T1000 (cell line): ENCODE measurements around the gene TBX10.
"Not testable (repeated sequence)": the region's sequence is repeated elsewhere in the genome, so short reads cannot be mapped to it uniquely, and the experiment has no call there.

ENCODE experiments used
- DNase-seq: peaks from one replicate; lab custom pipeline; 2025; ENCODE audit warnings: mixed read lengths; lab: John Stamatoyannopoulos, UW

TBX10 gene

DNA sequence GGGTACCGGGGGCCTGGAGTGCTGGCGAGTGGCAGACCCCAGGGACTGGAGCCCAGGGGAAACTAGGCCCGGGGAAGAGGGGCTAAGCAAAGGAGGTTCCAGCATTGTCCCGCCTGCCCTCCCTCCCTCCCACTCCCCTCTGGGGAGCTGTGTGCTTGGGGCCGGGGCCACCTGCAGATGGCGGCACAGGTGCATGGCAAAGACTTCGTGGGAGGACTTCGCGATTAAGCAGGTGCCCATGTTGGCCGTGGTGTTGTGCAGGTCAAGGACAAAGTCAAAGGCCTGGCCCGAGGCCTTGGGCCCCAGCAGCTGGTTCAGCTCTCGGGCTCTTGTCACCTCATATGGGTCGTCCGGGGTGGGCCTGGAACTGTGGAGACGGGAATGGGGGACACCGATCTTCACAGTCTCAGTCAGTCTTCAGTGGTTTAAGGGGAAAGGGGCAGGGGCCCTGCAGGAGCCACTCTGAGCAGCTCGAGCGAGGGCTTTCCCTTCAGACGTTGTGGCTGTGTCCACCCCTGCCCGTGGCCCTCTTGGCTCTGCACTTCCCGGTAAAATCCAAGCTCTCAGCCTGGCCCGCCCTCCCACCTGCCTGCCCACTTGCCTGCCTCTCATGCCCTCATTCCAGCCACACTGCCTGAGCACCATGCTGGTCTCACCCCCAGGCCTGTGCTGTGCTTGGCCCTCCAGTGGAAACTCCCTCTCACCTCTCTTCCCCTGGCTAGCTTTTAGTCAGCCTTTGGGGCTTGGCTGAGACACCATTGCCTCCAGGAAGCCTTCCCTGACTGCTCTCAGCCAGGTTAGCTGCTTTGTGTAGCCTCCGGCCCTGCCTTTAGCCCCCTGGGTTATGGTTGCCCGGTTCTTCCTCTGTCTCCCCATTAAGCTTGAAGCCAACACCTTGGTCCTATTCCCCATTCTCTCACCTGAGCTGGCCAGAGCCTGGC lies 6.2 kb upstream of the TBX10 start:
- no peak for DNase-seq

- no peak for DNase-seq
Observed at GRCh38 chr11:67644472-67645418, 5.2 kb upstream of the TBX10 start.

DNA sequence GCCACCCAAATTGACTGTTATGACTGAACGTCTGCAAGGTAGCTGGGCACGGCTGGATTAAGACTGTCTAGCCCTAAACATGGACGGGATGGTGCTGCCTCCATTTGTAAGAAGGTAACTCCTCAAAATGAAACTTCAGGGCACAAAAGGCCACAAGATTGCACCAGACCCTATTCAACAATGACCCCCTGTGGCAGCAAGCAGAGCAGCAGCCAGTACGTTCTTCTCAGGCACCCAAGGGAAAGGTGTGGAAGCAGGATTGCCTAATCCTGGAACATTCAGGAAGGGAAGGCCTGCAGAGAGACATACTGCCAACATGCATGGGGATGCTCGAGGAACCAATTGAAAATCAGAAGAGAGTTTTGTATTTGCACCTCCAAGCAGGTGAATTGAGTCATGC lies 4.5 kb upstream of the TBX10 start:
- DNase-seq = no peak

GRCh38 chr11:67642173-67643120 lies 2.9 kb upstream of the TBX10 start:
- DNase-seq = no peak

GRCh38 chr11:67641338-67642172 lies 2.0 kb upstream of the TBX10 start:
- no peak for DNase-seq

- no peak for DNase-seq
Observed at GRCh38 chr11:67640758-67641337, 1.3 kb upstream of the TBX10 start.

- no peak for DNase-seq
Observed at GRCh38 chr11:67640021-67640757, 626 bp upstream of the TBX10 start.

DNA sequence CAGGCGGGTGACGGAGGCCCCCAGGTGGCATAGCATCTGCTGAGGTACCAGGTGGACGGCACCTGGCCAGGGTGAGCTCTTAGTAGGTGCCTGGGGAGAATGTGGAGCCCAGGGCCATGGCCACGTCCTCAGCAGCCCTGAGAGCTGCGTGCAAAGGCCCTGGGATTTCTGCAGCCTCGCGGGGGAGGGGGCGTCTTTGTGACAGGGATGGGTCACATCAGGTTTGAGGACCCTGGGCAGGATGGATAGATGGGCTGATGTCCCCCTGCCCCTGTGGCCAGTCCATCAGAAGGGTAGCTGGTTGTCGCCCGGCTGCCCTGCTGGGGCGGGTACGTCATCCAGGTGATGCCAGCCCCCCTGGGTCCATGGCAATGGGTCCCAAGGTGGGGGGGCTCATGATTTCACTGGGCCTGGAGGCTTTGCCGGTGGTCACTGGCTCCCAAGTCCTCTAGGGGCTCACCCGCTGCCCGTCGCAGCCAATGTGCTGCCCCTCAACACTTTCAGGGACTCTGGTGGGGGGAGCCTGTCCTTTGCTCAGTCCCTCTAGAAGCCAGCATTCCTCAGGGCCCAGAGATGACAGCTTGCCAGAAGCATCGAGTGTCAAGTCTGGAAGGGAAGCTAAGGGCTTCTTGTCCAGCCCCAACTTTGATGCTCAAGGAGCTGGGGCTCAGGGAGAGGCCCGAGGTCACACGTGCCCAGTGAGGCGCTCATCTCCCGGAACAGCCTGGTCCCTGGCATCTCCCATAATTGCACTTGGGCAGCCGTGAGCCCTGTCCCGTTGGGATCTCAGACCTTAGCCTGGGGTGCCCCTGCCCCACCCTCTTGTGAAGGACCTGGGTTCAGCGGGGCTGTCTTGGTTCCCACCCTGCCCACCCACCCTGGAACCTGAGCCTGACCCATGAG lies 777 bp downstream of the TBX10 start:
- DNase-seq = no peak

DNA sequence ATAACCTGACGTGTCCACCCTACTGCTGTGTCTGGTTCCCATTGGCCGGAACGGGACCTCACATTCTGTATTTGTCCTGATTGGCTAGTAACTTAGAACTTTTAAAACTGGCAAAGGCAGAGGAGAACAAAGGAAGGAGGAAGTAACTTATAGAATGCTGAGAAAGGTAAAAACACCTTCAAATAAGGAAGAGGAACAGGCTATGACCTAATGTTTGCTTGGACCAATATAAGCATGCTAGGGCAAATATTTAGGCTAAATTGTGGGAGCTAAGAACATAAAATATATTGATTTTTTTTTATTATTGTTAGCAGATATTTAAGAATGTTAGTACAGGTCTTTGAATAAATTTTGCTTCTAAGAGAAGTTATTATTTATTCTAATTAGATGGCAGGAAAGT lies 2.1 kb downstream of the TBX10 start:
- DNase-seq = not testable (repeated sequence)

- no peak for DNase-seq
Observed at GRCh38 chr11:67636962-67637361, 2.6 kb downstream of the TBX10 start.

GRCh38 chr11:67635231-67635521 lies 4.4 kb downstream of the TBX10 start:
- DNase-seq = no peak

- DNase-seq = no peak
Observed at GRCh38 chr11:67634366-67635230, 5.0 kb downstream of the TBX10 start.

GRCh38 chr11:67633758-67634365 lies 5.7 kb downstream of the TBX10 start:
- no peak for DNase-seq

DNA sequence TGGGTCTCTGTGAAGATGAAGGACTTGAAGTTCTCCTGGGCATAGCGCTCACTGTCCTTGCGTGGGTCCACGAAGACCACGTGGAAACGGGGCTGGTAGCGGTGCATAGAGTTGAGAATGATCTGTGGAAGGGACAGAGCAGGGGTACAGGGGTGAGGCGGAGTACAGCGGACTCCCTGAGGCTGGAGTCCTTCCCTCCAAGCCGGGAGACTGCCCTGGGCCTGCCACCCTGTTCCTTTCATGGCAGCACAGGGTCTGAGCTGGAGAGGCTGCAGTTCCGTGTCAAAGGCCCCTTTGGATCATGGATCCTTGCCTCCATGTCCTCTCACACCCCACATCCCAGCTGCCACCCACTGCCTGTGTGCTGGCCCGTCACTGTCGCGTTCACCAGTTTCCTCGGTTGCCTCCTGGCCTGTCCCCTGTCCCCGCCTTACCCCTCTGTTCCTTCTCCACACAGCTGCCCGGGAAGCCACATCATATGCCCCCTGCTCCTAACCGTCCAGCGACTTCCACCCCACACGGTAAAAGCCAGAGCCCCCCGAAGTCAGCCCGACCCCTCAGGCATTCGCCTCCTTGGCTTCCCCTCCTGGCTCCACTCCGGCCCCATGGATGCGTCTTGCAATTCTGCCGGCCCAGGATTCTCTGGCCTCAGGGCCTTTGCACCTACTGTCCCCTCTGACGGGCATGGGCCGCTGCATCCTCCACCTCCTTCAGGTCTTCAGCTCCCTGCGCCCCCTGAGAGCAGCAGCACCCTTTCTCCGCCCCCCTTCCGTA lies 6.4 kb downstream of the TBX10 start:
- no peak for DNase-seq

GRCh38 chr11:67632175-67632981 lies 7.2 kb downstream of the TBX10 start:
- DNase-seq = no peak

DNA sequence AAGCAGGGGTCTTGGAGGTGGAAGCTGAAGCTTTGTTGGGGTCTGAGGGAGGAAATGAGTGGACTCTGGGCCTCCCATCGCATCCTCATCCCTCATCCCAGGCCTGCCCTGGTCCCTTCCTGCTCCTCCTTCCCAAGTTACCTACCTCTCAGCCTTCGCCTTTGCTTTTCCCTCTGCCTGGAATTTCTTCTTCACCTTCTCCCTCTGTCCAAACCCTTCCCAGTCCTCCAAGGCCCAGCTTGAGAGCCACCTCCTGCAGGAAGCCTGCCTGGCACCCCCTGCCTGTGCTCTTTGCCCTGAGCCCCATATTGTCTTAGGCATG lies 7.7 kb downstream of the TBX10 start:
- no peak for DNase-seq
